GM23338 (cell line): ENCODE results near the gene TECPR2. TPM values are rescaled to one million over a fixed set of nuclear protein-coding genes. Genes with fewer than 3 reads are reported as not detected.

Source experiments
- ATAC-seq: fragments of 200-7000 bp; cut with Tn5 transposase; 3 replicates; pipeline ENCODE4 v1.9.1; 2020
- DNase-seq: peaks from one replicate; pipeline ENCODE4 v3.0.0-alpha.2; 2015; ENCODE audit warnings: low spot score
- H2AFZ ChIP-seq: fragments of 200-600 bp; sonication (generic); 2 replicates; pipeline ENCODE4 v1.8.0; 2016; ENCODE audit warnings: antibody characterized with exemption, mild to moderate bottlenecking, moderate library complexity
- H3F3A ChIP-seq: fragments of 200-600 bp; sonication (generic); replicated peaks from 2 replicates; pipeline ENCODE4 v1.8.0; 2017; ENCODE audit warnings: antibody characterized with exemption, mixed run types, low read depth
- H3K27ac ChIP-seq: fragments of 200-600 bp; sonication (generic); 2 replicates; pipeline ENCODE4 v1.6.1; 2016; ENCODE audit warnings: low read depth
- H3K27me3 ChIP-seq: fragments of 200-600 bp; sonication (generic); 2 replicates; pipeline ENCODE4 v1.8.0; 2016; ENCODE audit warnings: mild to moderate bottlenecking, mixed run types, moderate library complexity; ENCODE audit not compliant: insufficient read depth
- H3K36me3 ChIP-seq: fragments of 200-600 bp; sonication (generic); 2 replicates; pipeline ENCODE4 v1.8.0; 2016; ENCODE audit warnings: mild to moderate bottlenecking; ENCODE audit not compliant: insufficient read depth
- H3K4me1 ChIP-seq: fragments of 200-600 bp; sonication (generic); 2 replicates; pipeline ENCODE4 v1.8.0; 2016; ENCODE audit warnings: mild to moderate bottlenecking, moderate library complexity; ENCODE audit not compliant: insufficient read depth
- H3K4me2 ChIP-seq: fragments of 200-600 bp; sonication (generic); 2 replicates; pipeline ENCODE4 v1.7.1; 2017; ENCODE audit warnings: mixed run types
- H3K4me3 ChIP-seq: fragments of 200-600 bp; sonication (generic); 2 replicates; pipeline ENCODE4 v1.6.1; 2016; ENCODE audit warnings: mixed run types
- H3K79me2 ChIP-seq: fragments of 200-600 bp; sonication (generic); replicated peaks from 2 replicates; pipeline ENCODE4 v1.8.0; 2017; ENCODE audit warnings: mild to moderate bottlenecking; ENCODE audit not compliant: insufficient read depth
- H3K9me2 ChIP-seq: fragments of 200-600 bp; sonication (generic); 2 replicates; pipeline ENCODE4 v1.8.0; 2017; ENCODE audit not compliant: insufficient read depth
- H4K20me1 ChIP-seq: fragments of 200-600 bp; sonication (generic); replicated peaks from 2 replicates; pipeline ENCODE4 v1.8.0; 2017; ENCODE audit warnings: mild to moderate bottlenecking; ENCODE audit not compliant: insufficient read depth
- H3K27ac Mint-ChIP-seq: 2 replicates; pipeline ENCODE4 v1.8.0; 2020; ENCODE audit warnings: inconsistent platforms, mild to moderate bottlenecking, moderate library complexity, mixed read lengths
- H3K27me3 Mint-ChIP-seq: 3 replicates; pipeline ENCODE4 v1.8.0; 2022; ENCODE audit warnings: low read depth, mild to moderate bottlenecking, moderate library complexity, mixed read lengths, inconsistent platforms; ENCODE audit not compliant: insufficient read depth, poor library complexity
- H3K36me3 Mint-ChIP-seq: 3 replicates; pipeline ENCODE4 v1.8.0; 2021; ENCODE audit warnings: low read depth, mild to moderate bottlenecking, inconsistent platforms, moderate library complexity, mixed read lengths
- H3K4me1 Mint-ChIP-seq: 3 replicates; pipeline ENCODE4 v1.8.0; 2020; ENCODE audit warnings: mild to moderate bottlenecking, inconsistent platforms, mixed read lengths
- H3K4me3 Mint-ChIP-seq: 3 replicates; pipeline ENCODE4 v1.8.0; 2021; ENCODE audit warnings: moderate library complexity, mild to moderate bottlenecking, inconsistent platforms, mixed read lengths
- H3K9me3 Mint-ChIP-seq: 3 replicates; pipeline ENCODE4 v1.8.0; 2020; ENCODE audit warnings: moderate library complexity, mild to moderate bottlenecking, inconsistent platforms, mixed read lengths
- CREB1 ChIP-seq: fragments of 250-450 bp; sonication (Bioruptor Pico); IDR thresholded peaks from 2 replicates; pipeline ENCODE4 v1.5.0; 2020; ENCODE audit warnings: low read depth, mild to moderate bottlenecking, moderate library complexity
- ETS1 ChIP-seq: IDR thresholded peaks from 2 replicates; pipeline ENCODE4 v1.6.1; 2016; ENCODE audit warnings: antibody characterized with exemption
- EZH2 ChIP-seq: fragments of 200-600 bp; sonication (generic); IDR thresholded peaks from one replicate; pipeline ENCODE4 v1.8.0; 2017; ENCODE audit warnings: antibody characterized with exemption, mild to moderate bottlenecking, low read depth; ENCODE audit not compliant: unreplicated experiment
- EZH2phosphoT487 ChIP-seq: fragments of 200-600 bp; sonication (generic); IDR thresholded peaks from one replicate; pipeline ENCODE4 v1.8.1; 2018; ENCODE audit warnings: antibody characterized with exemption; ENCODE audit not compliant: unreplicated experiment
- JUNB ChIP-seq: IDR thresholded peaks from one replicate; pipeline ENCODE4 v1.6.1; 2016; ENCODE audit warnings: antibody characterized with exemption; ENCODE audit not compliant: unreplicated experiment
- NANOG ChIP-seq: IDR thresholded peaks from 2 replicates; pipeline ENCODE4 v1.6.1; 2016; ENCODE audit warnings: antibody characterized with exemption, borderline replicate concordance
- POLR2AphosphoS5 ChIP-seq: IDR thresholded peaks from 2 replicates; pipeline ENCODE4 v1.6.1; 2016; ENCODE audit warnings: antibody characterized with exemption, low read depth
- REST ChIP-seq: IDR thresholded peaks from one replicate; pipeline ENCODE4 v1.6.1; 2018; ENCODE audit warnings: antibody characterized with exemption; ENCODE audit not compliant: unreplicated experiment
- STAT1 ChIP-seq: IDR thresholded peaks from one replicate; pipeline ENCODE4 v1.6.1; 2016; ENCODE audit warnings: antibody characterized with exemption; ENCODE audit not compliant: unreplicated experiment
- ZNF114 ChIP-seq: fragments of 250-450 bp; sonication (Bioruptor Pico); IDR thresholded peaks from 2 replicates; pipeline ENCODE4 v1.5.0; 2020; ENCODE audit warnings: mild to moderate bottlenecking, moderate library complexity
- ZNF331 ChIP-seq: fragments of 250-450 bp; sonication (Bioruptor Pico); IDR thresholded peaks from 2 replicates; pipeline ENCODE4 v1.5.0; 2020; ENCODE audit warnings: low read depth, mild to moderate bottlenecking, moderate library complexity
- ZNF462 ChIP-seq: fragments of 250-450 bp; sonication (Bioruptor Pico); IDR thresholded peaks from 2 replicates; pipeline ENCODE4 v1.5.0; 2020; ENCODE audit warnings: mild to moderate bottlenecking, moderate library complexity
- polyA plus RNA-seq: library from polyadenylated mRNA; unstranded; fragments of >200 nt; fragmentation: Nextera tagmentation; extraction: Ambion mirVana; gene quantifications from 2 replicates; pipeline ENCODE4 v1.2.1, GENCODE V29; 2016
- total RNA-seq: library from RNA; depleted of rRNA; stranded (reverse); fragments of >200 nt; shearing (Covaris generic); gene quantifications from 2 replicates; pipeline ENCODE4 v1.2.3, GENCODE V29; 2014

Gene TECPR2
- total and polyA plus RNA-seq, 2 experiments from 2014 or later = 4.8 to 20.5 TPM

GRCh38 chr14:102505775-102506625 lies 143.3 kb downstream of the TECPR2 start (continued):
- TF ChIP-seq ZNF462 (no peak), JUNB (no peak), STAT1 (no peak), EZH2phosphoT487 (no peak), EZH2 (no peak), POLR2AphosphoS5 (no peak), ZNF331 (CRISPR knock-in tag) (no peak)

- no peak overlapping the region for H3K27ac ChIP-seq
- peaks cover 9% of the 10 kb centered on the region for H3K27me3 Mint-ChIP-seq
- H3K4me3 ChIP-seq = no peak overlapping the region
- no peak overlapping the region for H3K27ac Mint-ChIP-seq
- H4K20me1 ChIP-seq = no peaks in the 10 kb centered on the region
- ATAC-seq (no peak), DNase-seq (no peak)
- H3K4me2 ChIP-seq = no peak overlapping the region
- no peaks in the 10 kb centered on the region for H3K9me2 ChIP-seq
- H3K4me3 Mint-ChIP-seq = no peak overlapping the region
- H3K9me3 Mint-ChIP-seq = no peaks in the 10 kb centered on the region
- H3K4me1 Mint-ChIP-seq = peaks cover 17% of the 10 kb centered on the region
- H3K36me3 ChIP-seq = no peaks in the 10 kb centered on the region
- H3K4me1 ChIP-seq = no peaks in the 10 kb centered on the region; the same call in 1 of the 2 replicates
- H3F3A ChIP-seq = peaks cover 16% of the 10 kb centered on the region
- H3K36me3 Mint-ChIP-seq = peaks cover 3% of the 10 kb centered on the region; the same call in 1 of the 3 replicates
- H3K27me3 ChIP-seq = peaks cover 11% of the 10 kb centered on the region; the same call in 1 of the 2 replicates
- H2AFZ ChIP-seq = no peak overlapping the region
- H3K79me2 ChIP-seq = no peaks in the 10 kb centered on the region
- no peak for TF ChIP-seq JUNB
- TF ChIP-seq ZNF331 (CRISPR knock-in tag) = no peak
- no peak for TF ChIP-seq EZH2
- no peak for TF ChIP-seq POLR2AphosphoS5
- TF ChIP-seq ZNF114 (CRISPR knock-in tag) = no peak
- no peak for TF ChIP-seq CREB1
- TF ChIP-seq ETS1 = no peak
- TF ChIP-seq REST = no peak
- no peak for TF ChIP-seq EZH2phosphoT487
- no peak for TF ChIP-seq NANOG
- TF ChIP-seq STAT1 = no peak
Observed at GRCh38 chr14:102506626-102506925, 143.8 kb downstream of the TECPR2 start.
